WTC11 (cell line): ENCODE results near the gene TTC28. TPM values are rescaled to one million over a fixed set of nuclear protein-coding genes. Genes with fewer than 3 reads are reported as not detected.

ENCODE experiments used
- ATAC-seq: fragments of 200-7000 bp; cut with Tn5 transposase; 2 replicates; pipeline ENCODE4 v1.10.0; 2021; ENCODE audit warnings: mild to moderate bottlenecking, moderate library complexity
- CTCF ChIA-PET: fragments of 300-600 bp; sonication (Branson Sonifier 250); formaldehyde crosslinking; loops from one replicate; lab custom pipeline; 2021; ENCODE audit warnings: antibody characterized with exemption; lab: Charles Lee
- POLR2A ChIA-PET: fragments of 350-600 bp; sonication (Branson Sonifier 250); formaldehyde crosslinking; loops from one replicate; lab custom pipeline; 2021; ENCODE audit warnings: antibody characterized with exemption; lab: Charles Lee
- DNase-seq: peaks from one replicate; pipeline ENCODE4 v3.0.0; 2021; ENCODE audit warnings: low spot score
- H3K27ac Mint-ChIP-seq: 2 replicates; pipeline ENCODE4 v1.8.0; 2021; ENCODE audit warnings: mixed read lengths
- H3K27me3 Mint-ChIP-seq: 2 replicates; pipeline ENCODE4 v1.8.0; 2021; ENCODE audit warnings: low read depth, mild to moderate bottlenecking, moderate library complexity, mixed read lengths
- H3K36me3 Mint-ChIP-seq: 2 replicates; pipeline ENCODE4 v1.8.0; 2021; ENCODE audit warnings: mixed read lengths
- H3K4me1 Mint-ChIP-seq: 2 replicates; pipeline ENCODE4 v1.8.0; 2022; ENCODE audit warnings: mixed read lengths
- H3K4me3 Mint-ChIP-seq: 2 replicates; pipeline ENCODE4 v1.8.0; 2021; ENCODE audit warnings: mild to moderate bottlenecking, moderate library complexity, mixed read lengths
- H3K9me3 Mint-ChIP-seq: 2 replicates; pipeline ENCODE4 v1.8.0; 2021; ENCODE audit warnings: mixed read lengths
- ATF1 ChIP-seq: sonication (generic); formaldehyde crosslinking; IDR thresholded peaks from 2 replicates; pipeline ENCODE4 v1.8.1; 2023; ENCODE audit warnings: mild to moderate bottlenecking, moderate library complexity, missing genetic modification reagents
- ATF2 ChIP-seq: sonication (generic); formaldehyde crosslinking; IDR thresholded peaks from 2 replicates; pipeline ENCODE4 v1.8.1; 2022; ENCODE audit warnings: low read depth, missing genetic modification reagents, borderline replicate concordance
- CREM ChIP-seq: sonication (generic); formaldehyde crosslinking; IDR thresholded peaks from 2 replicates; pipeline ENCODE4 v1.8.1; 2022; ENCODE audit warnings: mild to moderate bottlenecking, missing genetic modification reagents, moderate library complexity
- E2F4 ChIP-seq: sonication (generic); formaldehyde crosslinking; IDR thresholded peaks from 2 replicates; pipeline ENCODE4 v1.8.1; 2022; ENCODE audit warnings: low read depth, mild to moderate bottlenecking, moderate library complexity, missing genetic modification reagents, borderline replicate concordance
- ESRRA ChIP-seq: sonication (generic); formaldehyde crosslinking; IDR thresholded peaks from 2 replicates; pipeline ENCODE4 v1.8.1; 2022; ENCODE audit warnings: mild to moderate bottlenecking, missing genetic modification reagents, borderline replicate concordance
- FOXJ3 ChIP-seq: sonication (generic); formaldehyde crosslinking; IDR thresholded peaks from 2 replicates; pipeline ENCODE4 v1.9.0; 2021; ENCODE audit warnings: missing genetic modification reagents, mild to moderate bottlenecking, borderline replicate concordance
- IRF1 ChIP-seq: sonication (generic); formaldehyde crosslinking; IDR thresholded peaks from 2 replicates; pipeline ENCODE4 v1.8.0; 2023; ENCODE audit warnings: missing genetic modification reagents
- NR2C2 ChIP-seq: sonication (generic); formaldehyde crosslinking; IDR thresholded peaks from 2 replicates; pipeline ENCODE4 v1.8.0; 2022; ENCODE audit warnings: mild to moderate bottlenecking, missing genetic modification reagents
- PRDM15 ChIP-seq: sonication (generic); formaldehyde crosslinking; IDR thresholded peaks from 2 replicates; pipeline ENCODE4 v1.8.0; 2022; ENCODE audit warnings: missing genetic modification reagents
- PRRX2 ChIP-seq: fragments of 250-450 bp; sonication (Bioruptor Pico); IDR thresholded peaks from 2 replicates; pipeline ENCODE4 v1.8.0; 2021; ENCODE audit warnings: mild to moderate bottlenecking
- SMAD3 ChIP-seq: sonication (generic); formaldehyde crosslinking; IDR thresholded peaks from 2 replicates; pipeline ENCODE4 v1.8.0; 2022; ENCODE audit warnings: missing genetic modification reagents, mild to moderate bottlenecking, borderline replicate concordance
- SP1 ChIP-seq: sonication (generic); formaldehyde crosslinking; conservative IDR thresholded peaks from 2 replicates; pipeline ENCODE4 v1.8.1; 2022; ENCODE audit warnings: missing genetic modification reagents
- ZNF281 ChIP-seq: sonication (generic); formaldehyde crosslinking; IDR thresholded peaks from 2 replicates; pipeline ENCODE4 v1.8.0; 2023; ENCODE audit warnings: mild to moderate bottlenecking, missing genetic modification reagents
- ZNF317 ChIP-seq: sonication (generic); formaldehyde crosslinking; IDR thresholded peaks from 2 replicates; pipeline ENCODE4 v1.8.1; 2023; ENCODE audit warnings: low read depth, mild to moderate bottlenecking, moderate library complexity, missing genetic modification reagents, borderline replicate concordance
- ZNF423 ChIP-seq: fragments of 250-450 bp; sonication (Bioruptor Pico); IDR thresholded peaks from 2 replicates; pipeline ENCODE4 v2.1.2; 2022; ENCODE audit warnings: mild to moderate bottlenecking, moderate library complexity
- ZNF425 ChIP-seq: fragments of 250-450 bp; sonication (Bioruptor Pico); conservative IDR thresholded peaks from 2 replicates; pipeline ENCODE4 v1.9.0; 2021; ENCODE audit warnings: mild to moderate bottlenecking
- ZNF671 ChIP-seq: fragments of 250-450 bp; sonication (Bioruptor Pico); IDR thresholded peaks from 2 replicates; pipeline ENCODE4 v1.8.0; 2021; ENCODE audit warnings: mild to moderate bottlenecking
- total RNA-seq: library from RNA; stranded (reverse); gene quantifications from 3 replicates; pipeline ENCODE4 v1.2.3, GENCODE V29; 2021

TTC28 gene
- total RNA-seq, 1 experiment from 2014 or later, result 13.0 TPM

GRCh38 chr22:28314959-28315358 is 364.7 kb downstream of the TTC28 start:
- H3K27ac Mint-ChIP-seq, result no peak overlapping the region
- peaks cover 12% of the 10 kb centered on the region for H3K9me3 Mint-ChIP-seq
- no peak for ATAC-seq
- H3K4me1 Mint-ChIP-seq, result peaks cover 16% of the 10 kb centered on the region
- no peak for DNase-seq
- peaks cover 3% of the 10 kb centered on the region; the same call in 1 of the 2 replicates for H3K27me3 Mint-ChIP-seq
- ChIA-PET POLR2A (interaction anchor here (0.6 kb wide), 1 partner anchor 240 kb away, joined by 3 read pairs; no protein-coding TSS in a partner anchor), CTCF (no interaction called here)
- peaks cover 9% of the 10 kb centered on the region for H3K36me3 Mint-ChIP-seq
- TF ChIP-seq ZNF281 (CRISPR knock-in tag) (no peak), ATF1 (CRISPR knock-in tag) (no peak), ZNF423 (CRISPR knock-in tag) (no peak), ZNF671 (no peak), ZNF317 (no peak), SP1 (no peak), IRF1 (CRISPR knock-in tag) (no peak)
- H3K4me3 Mint-ChIP-seq, result no peak overlapping the region

GRCh38 chr22:28310299-28310698 is 369.3 kb downstream of the TTC28 start:
- DNase-seq, result no peak
- TF ChIP-seq CREM (CRISPR knock-in tag), result no peak
- no peak for TF ChIP-seq SP1
- no peak for TF ChIP-seq ATF2 (CRISPR knock-in tag)
- no peak for TF ChIP-seq ESRRA (CRISPR knock-in tag)
- no peak for TF ChIP-seq SMAD3 (CRISPR knock-in tag)
- no peak for TF ChIP-seq ZNF281 (CRISPR knock-in tag)
- no peak for TF ChIP-seq FOXJ3 (CRISPR knock-in tag)
- TF ChIP-seq ZNF425, result no peak
- TF ChIP-seq PRRX2 (CRISPR knock-in tag), result no peak
- no peak for TF ChIP-seq PRDM15 (CRISPR knock-in tag)
- TF ChIP-seq E2F4, result no peak
- TF ChIP-seq NR2C2 (CRISPR knock-in tag), result no peak
- ChIA-PET POLR2A (no interaction called here), CTCF (no interaction called here)
- peaks cover 3% of the 10 kb centered on the region; the same call in 1 of the 2 replicates for H3K27me3 Mint-ChIP-seq
- no peak overlapping the region for H3K27ac Mint-ChIP-seq
- peaks cover 2% of the 10 kb centered on the region for H3K36me3 Mint-ChIP-seq
- no peak for ATAC-seq
- peaks cover 4% of the 10 kb centered on the region for H3K9me3 Mint-ChIP-seq
- no peak overlapping the region for H3K4me3 Mint-ChIP-seq
- H3K4me1 Mint-ChIP-seq, result peaks cover 5% of the 10 kb centered on the region
